ENCODE measurements around the gene TLR10.
"Not testable (repeated sequence)": the region's sequence is repeated elsewhere in the genome, so short reads cannot be mapped to it uniquely, and the experiment has no call there.

Gene TLR10

GRCh38 chr4:38769441-38769840 is 13.3 kb downstream of the TLR10 start:
- H3K4me3 ChIP-seq (ENCODE audit: low read depth, low read length) = no peak overlapping the region
- H3K27me3 ChIP-seq (replicated peaks) = no peaks in the 10 kb centered on the region
- no peak for DNase-seq
- in situ Hi-C loops (cut with HindIII; ENCODE audit: low pct_ligation_motif_present, low sequenced_read_pairs) = no loop called here
- peak overlapping the region; percentile 61 for H3K27ac ChIP-seq
- H3K36me3 ChIP-seq (replicated peaks) = no peaks in the 10 kb centered on the region
- TF ChIP-seq, protein P1, sequence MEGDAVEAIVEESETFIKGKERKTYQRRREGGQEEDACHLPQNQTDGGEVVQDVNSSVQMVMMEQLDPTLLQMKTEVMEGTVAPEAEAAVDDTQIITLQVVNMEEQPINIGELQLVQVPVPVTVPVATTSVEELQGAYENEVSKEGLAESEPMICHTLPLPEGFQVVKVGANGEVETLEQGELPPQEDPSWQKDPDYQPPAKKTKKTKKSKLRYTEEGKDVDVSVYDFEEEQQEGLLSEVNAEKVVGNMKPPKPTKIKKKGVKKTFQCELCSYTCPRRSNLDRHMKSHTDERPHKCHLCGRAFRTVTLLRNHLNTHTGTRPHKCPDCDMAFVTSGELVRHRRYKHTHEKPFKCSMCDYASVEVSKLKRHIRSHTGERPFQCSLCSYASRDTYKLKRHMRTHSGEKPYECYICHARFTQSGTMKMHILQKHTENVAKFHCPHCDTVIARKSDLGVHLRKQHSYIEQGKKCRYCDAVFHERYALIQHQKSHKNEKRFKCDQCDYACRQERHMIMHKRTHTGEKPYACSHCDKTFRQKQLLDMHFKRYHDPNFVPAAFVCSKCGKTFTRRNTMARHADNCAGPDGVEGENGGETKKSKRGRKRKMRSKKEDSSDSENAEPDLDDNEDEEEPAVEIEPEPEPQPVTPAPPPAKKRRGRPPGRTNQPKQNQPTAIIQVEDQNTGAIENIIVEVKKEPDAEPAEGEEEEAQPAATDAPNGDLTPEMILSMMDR (IDR thresholded peaks at IDR 0.05; ENCODE audit: low read depth, low read length, missing control alignments) = no peak

DNA sequence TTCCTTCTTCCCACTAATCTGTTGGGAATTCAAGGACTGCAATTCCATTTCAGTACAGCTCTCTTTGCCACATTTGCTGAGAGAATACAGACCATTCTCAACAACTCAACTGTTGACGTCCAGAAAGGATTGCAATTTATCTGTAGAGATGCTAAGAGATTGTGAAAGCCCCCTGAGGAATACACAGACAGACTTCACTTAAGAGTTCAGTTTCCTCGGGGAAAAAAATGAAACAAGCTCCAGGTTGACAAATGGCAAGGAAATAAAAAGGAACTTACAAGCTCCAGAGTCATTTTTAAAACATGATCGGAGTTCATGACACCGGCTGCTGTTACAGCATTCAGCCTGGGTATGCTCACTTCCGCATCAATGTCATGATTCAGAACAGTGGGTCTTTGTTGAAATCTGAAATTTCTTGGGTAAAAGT is 13.8 kb downstream of the TLR10 start:
- no peaks in the 10 kb centered on the region for H3K27me3 ChIP-seq (replicated peaks)
- in situ Hi-C loops (cut with HindIII; ENCODE audit: low pct_ligation_motif_present, low sequenced_read_pairs) = no loop called here
- DNase-seq = peak; percentile 38
- no peak overlapping the region for H3K4me3 ChIP-seq (ENCODE audit: low read depth, low read length)
- TF ChIP-seq, protein P1 (IDR thresholded peaks at IDR 0.05; ENCODE audit: low read depth, low read length, missing control alignments) = no peak
- H3K36me3 ChIP-seq (replicated peaks) = no peaks in the 10 kb centered on the region
- peak overlapping the region; percentile 61 for H3K27ac ChIP-seq

GRCh38 chr4:38766940-38767339 is 15.8 kb downstream of the TLR10 start:
- DNase-seq; H3K4me3 ChIP-seq (ENCODE audit: low read depth, low read length); in situ Hi-C loops (cut with HindIII; ENCODE audit: low pct_ligation_motif_present, low sequenced_read_pairs); H3K36me3 ChIP-seq (replicated peaks); H3K27me3 ChIP-seq (replicated peaks); H3K27ac ChIP-seq: not testable (repeated sequence)

DNA sequence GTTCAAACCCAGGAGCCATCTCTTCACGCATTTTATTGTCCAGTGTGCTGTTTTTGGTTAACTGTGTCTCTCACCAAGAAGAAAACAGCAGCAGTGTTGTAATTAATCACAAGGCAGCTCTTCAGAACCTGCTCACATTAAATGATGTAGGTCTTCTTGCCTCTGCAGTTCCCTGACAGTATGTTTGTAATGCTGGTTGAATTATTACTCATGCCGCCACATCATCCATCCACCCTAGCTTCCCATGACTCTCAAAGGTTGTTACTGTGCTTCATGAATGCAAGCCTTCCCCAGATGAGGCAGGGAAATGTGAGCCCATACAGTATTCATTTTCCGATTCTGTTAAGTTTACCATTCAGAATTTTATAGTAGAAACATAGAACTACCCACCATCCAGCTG is 17.4 kb downstream of the TLR10 start:
- no peak overlapping the region for H3K27ac ChIP-seq
- H3K36me3 ChIP-seq (replicated peaks) = no peaks in the 10 kb centered on the region
- TF ChIP-seq, protein P1 (IDR thresholded peaks at IDR 0.05; ENCODE audit: low read depth, low read length, missing control alignments) = no peak
- H3K27me3 ChIP-seq (replicated peaks) = no peaks in the 10 kb centered on the region
- DNase-seq = peak; percentile 67
- no peak overlapping the region for H3K4me3 ChIP-seq (ENCODE audit: low read depth, low read length)
- in situ Hi-C loops (cut with HindIII; ENCODE audit: low pct_ligation_motif_present, low sequenced_read_pairs) = no loop called here

- no peak overlapping the region for H3K4me3 ChIP-seq (ENCODE audit: low read depth, low read length)
- no peak overlapping the region for H3K27ac ChIP-seq
- TF ChIP-seq, protein P1 (IDR thresholded peaks at IDR 0.05; ENCODE audit: low read depth, low read length, missing control alignments) = no peak
- in situ Hi-C loops (cut with HindIII; ENCODE audit: low pct_ligation_motif_present, low sequenced_read_pairs) = no loop called here
- H3K36me3 ChIP-seq (replicated peaks) = no peaks in the 10 kb centered on the region
- no peak for DNase-seq
- H3K27me3 ChIP-seq (replicated peaks) = no peaks in the 10 kb centered on the region
These were observed 18.5 kb downstream of the TLR10 start for GRCh38 chr4:38764277-38764676.

- Histone ChIP-seq H3K36me3 (replicated peaks) (no peaks in the 10 kb centered on the region), H3K27me3 (replicated peaks) (no peaks in the 10 kb centered on the region), H3K27ac (no peak overlapping the region), H3K4me3 (ENCODE audit: low read depth, low read length) (no peak overlapping the region)
- TF ChIP-seq, protein P1 (IDR thresholded peaks at IDR 0.05; ENCODE audit: low read depth, low read length, missing control alignments) = no peak
- in situ Hi-C loops (cut with HindIII; ENCODE audit: low pct_ligation_motif_present, low sequenced_read_pairs) = no loop called here
- no peak for DNase-seq
These were observed 20.2 kb downstream of the TLR10 start for GRCh38 chr4:38762560-38762959.
